ENCODE data around the gene ALDH7A1. TPM values are rescaled to one million over a fixed set of nuclear protein-coding genes. Genes with fewer than 3 reads are reported as not detected.

ALDH7A1 gene
- total RNA-seq, 1 donor from 2014 or later = 128 TPM

DNA sequence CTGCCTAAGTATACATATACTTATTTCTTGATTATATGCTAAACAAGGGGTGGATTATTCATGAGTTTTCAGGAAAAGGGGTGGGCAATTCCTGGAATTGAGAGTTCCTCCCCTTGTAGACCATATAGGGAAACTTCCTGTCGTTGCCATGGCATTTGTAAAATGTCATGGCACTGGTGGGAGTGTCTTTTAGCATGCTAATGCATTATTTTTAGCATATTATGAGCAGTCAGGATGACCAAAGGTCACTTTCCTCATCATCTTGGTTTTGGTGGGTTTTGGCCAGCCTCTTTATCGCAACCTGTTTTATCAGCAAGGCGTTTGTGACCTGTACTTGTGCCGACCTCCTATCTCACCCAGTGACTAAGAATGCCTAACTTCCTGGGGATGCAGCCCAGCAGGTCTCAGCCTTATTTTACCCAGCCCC, 80.9 kb downstream of the ALDH7A1 start:
- no peak overlapping the region for H3K4me2 ChIP-seq
- H3K27me3 Mint-ChIP-seq (ENCODE audit: insufficient read depth, low read depth) = peaks cover 9% of the 10 kb centered on the region
- H3K4me1 ChIP-seq = no peaks in the 10 kb centered on the region
- H3K9me3 ChIP-seq (ENCODE audit: low read depth) = no peaks in the 10 kb centered on the region
- no peaks in the 10 kb centered on the region for H3K36me3 ChIP-seq
- no peaks in the 10 kb centered on the region for H3K36me3 Mint-ChIP-seq
- H3K27me3 ChIP-seq = no peaks in the 10 kb centered on the region
- H3K4me3 Mint-ChIP-seq = no peak overlapping the region
- no peak overlapping the region for H3K27ac Mint-ChIP-seq
- H3K9ac ChIP-seq = no peak overlapping the region
- no peaks in the 10 kb centered on the region for H3K79me2 ChIP-seq (ENCODE audit: low read depth)
- no peak for DNase-seq (ENCODE audit: low spot score)
- no peaks in the 10 kb centered on the region for H4K20me1 ChIP-seq (ENCODE audit: low read depth)
- peaks cover 28% of the 10 kb centered on the region for H3K4me1 Mint-ChIP-seq
- no peak overlapping the region for H2AFZ ChIP-seq (replicated peaks)
- no peak overlapping the region for H3K27ac ChIP-seq
- H3K4me3 ChIP-seq = no peak overlapping the region
- TF ChIP-seq EZH2 (IDR thresholded peaks at IDR 0.05) = no peak
- TF ChIP-seq EZH2phosphoT487 (IDR thresholded peaks at IDR 0.05) = no peak
- TF ChIP-seq, protein P1, sequence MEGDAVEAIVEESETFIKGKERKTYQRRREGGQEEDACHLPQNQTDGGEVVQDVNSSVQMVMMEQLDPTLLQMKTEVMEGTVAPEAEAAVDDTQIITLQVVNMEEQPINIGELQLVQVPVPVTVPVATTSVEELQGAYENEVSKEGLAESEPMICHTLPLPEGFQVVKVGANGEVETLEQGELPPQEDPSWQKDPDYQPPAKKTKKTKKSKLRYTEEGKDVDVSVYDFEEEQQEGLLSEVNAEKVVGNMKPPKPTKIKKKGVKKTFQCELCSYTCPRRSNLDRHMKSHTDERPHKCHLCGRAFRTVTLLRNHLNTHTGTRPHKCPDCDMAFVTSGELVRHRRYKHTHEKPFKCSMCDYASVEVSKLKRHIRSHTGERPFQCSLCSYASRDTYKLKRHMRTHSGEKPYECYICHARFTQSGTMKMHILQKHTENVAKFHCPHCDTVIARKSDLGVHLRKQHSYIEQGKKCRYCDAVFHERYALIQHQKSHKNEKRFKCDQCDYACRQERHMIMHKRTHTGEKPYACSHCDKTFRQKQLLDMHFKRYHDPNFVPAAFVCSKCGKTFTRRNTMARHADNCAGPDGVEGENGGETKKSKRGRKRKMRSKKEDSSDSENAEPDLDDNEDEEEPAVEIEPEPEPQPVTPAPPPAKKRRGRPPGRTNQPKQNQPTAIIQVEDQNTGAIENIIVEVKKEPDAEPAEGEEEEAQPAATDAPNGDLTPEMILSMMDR (IDR thresholded peaks at IDR 0.05) = no peak
- no peaks in the 10 kb centered on the region for H3F3A ChIP-seq (ENCODE audit: low read depth)
- H3K9me3 Mint-ChIP-seq = peaks cover 4% of the 10 kb centered on the region

DNA sequence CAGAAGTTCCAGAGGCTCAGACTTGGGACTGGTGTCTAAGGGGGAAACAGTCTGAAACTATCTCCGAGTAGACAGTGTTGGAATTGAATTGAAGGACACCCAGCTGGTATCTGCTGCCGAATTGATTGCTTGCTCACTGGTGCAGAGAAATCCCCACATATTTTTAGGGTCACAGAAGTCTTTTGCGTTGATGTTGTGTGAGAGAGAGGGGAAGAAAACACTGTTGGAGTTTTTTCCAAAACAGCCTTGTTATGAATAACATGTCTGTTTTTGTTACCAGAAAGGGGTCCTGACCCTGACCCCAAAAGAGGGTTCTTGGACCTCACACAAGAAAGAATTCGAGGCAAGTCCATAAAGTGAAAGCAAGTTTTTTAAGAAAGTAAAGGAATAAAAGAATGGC, 81.3 kb downstream of the ALDH7A1 start:
- Mint-ChIP-seq H3K9me3 (peaks cover 4% of the 10 kb centered on the region), H3K27me3 (ENCODE audit: insufficient read depth, low read depth) (peaks cover 9% of the 10 kb centered on the region), H3K36me3 (no peaks in the 10 kb centered on the region), H3K4me1 (peaks cover 32% of the 10 kb centered on the region), H3K27ac (peak overlapping the region; percentile 26), H3K4me3 (no peak overlapping the region)
- no peaks in the 10 kb centered on the region for H4K20me1 ChIP-seq (ENCODE audit: low read depth)
- H3K4me1 ChIP-seq = no peaks in the 10 kb centered on the region
- no peak overlapping the region for H3K4me2 ChIP-seq
- H3K27ac ChIP-seq = no peak overlapping the region
- H3F3A ChIP-seq (ENCODE audit: low read depth) = no peaks in the 10 kb centered on the region
- H3K4me3 ChIP-seq = no peak overlapping the region
- DNase-seq (ENCODE audit: low spot score) = no peak
- no peaks in the 10 kb centered on the region for H3K9me3 ChIP-seq (ENCODE audit: low read depth)
- no peaks in the 10 kb centered on the region for H3K36me3 ChIP-seq
- H3K9ac ChIP-seq = no peak overlapping the region
- no peak overlapping the region for H2AFZ ChIP-seq (replicated peaks)
- TF ChIP-seq EZH2 (IDR thresholded peaks at IDR 0.05) (no peak), EZH2phosphoT487 (IDR thresholded peaks at IDR 0.05) (no peak)
- TF ChIP-seq, protein P1 (IDR thresholded peaks at IDR 0.05) = no peak
- no peaks in the 10 kb centered on the region for H3K27me3 ChIP-seq
- no peaks in the 10 kb centered on the region for H3K79me2 ChIP-seq (ENCODE audit: low read depth)

- H2AFZ ChIP-seq (replicated peaks) = no peak overlapping the region
Measured at GRCh38 chr5:126513302-126513701, 81.7 kb downstream of the ALDH7A1 start.

More at GRCh38 chr5:126513302-126513701, 81.7 kb downstream of the ALDH7A1 start:
- TF ChIP-seq EZH2 (IDR thresholded peaks at IDR 0.05) (no peak), EZH2phosphoT487 (IDR thresholded peaks at IDR 0.05) (no peak)
- TF ChIP-seq, protein P1 (IDR thresholded peaks at IDR 0.05) = no peak
- Histone ChIP-seq H4K20me1 (ENCODE audit: low read depth) (no peaks in the 10 kb centered on the region), H3K9ac (no peak overlapping the region), H3K36me3 (no peaks in the 10 kb centered on the region), H3F3A (ENCODE audit: low read depth) (no peaks in the 10 kb centered on the region), H3K4me1 (no peaks in the 10 kb centered on the region), H3K4me2 (no peak overlapping the region), H3K27me3 (no peaks in the 10 kb centered on the region), H3K9me3 (ENCODE audit: low read depth) (no peaks in the 10 kb centered on the region), H3K4me3 (no peak overlapping the region), H3K27ac (no peak overlapping the region), H3K79me2 (ENCODE audit: low read depth) (no peaks in the 10 kb centered on the region)
- DNase-seq (ENCODE audit: low spot score) = no peak
- Mint-ChIP-seq H3K27me3 (ENCODE audit: insufficient read depth, low read depth) (peaks cover 9% of the 10 kb centered on the region), H3K9me3 (peaks cover 4% of the 10 kb centered on the region), H3K4me1 (peaks cover 35% of the 10 kb centered on the region), H3K27ac (peak overlapping the region; percentile 26), H3K4me3 (no peak overlapping the region), H3K36me3 (no peaks in the 10 kb centered on the region)

Data from neural progenitor cell (in vitro differentiated cells).